GM12878 (cell line): ENCODE results near the gene ABHD14A. TPM values are rescaled to one million over a fixed set of nuclear protein-coding genes. Genes with fewer than 3 reads are reported as not detected.

Source experiments
- ASH2L ChIP-seq: fragments of 300-600, 200-600 bp; sonication (generic); IDR thresholded peaks from 2 replicates; pipeline ENCODE4 v1.6.1; 2017; ENCODE audit warnings: low read depth, mild to moderate bottlenecking, borderline replicate concordance
- CEBPB ChIP-seq, 2 experiments: fragments of 150-350 bp in 1 of 2; IDR thresholded peaks; 2 replicates each; pipeline ENCODE4 v1.6.1; 2012 to 2014; ENCODE audit warnings: low read depth in 2 of 2, low read length in 2 of 2, borderline replicate concordance in 1 of 2, inconsistent platforms in 1 of 2
- CHD4 ChIP-seq: fragments of 200-600 bp; sonication (generic); IDR thresholded peaks from 2 replicates; pipeline ENCODE4 v1.6.1; 2016; ENCODE audit warnings: mild to moderate bottlenecking
- ETV6 ChIP-seq, 2 experiments: fragments of 450-650 bp in 1 of 2; IDR thresholded peaks in 1 of 2; conservative IDR thresholded peaks in 1 of 2; 2 replicates each; pipeline ENCODE4 v1.6.1; 2014; ENCODE audit warnings: antibody characterized with exemption in 1 of 2, borderline replicate concordance in 1 of 2, low read depth in 1 of 2, mild to moderate bottlenecking in 1 of 2, moderate library complexity in 1 of 2
- FOS ChIP-seq: IDR thresholded peaks from 3 replicates; pipeline ENCODE4 v1.6.1; 2011; ENCODE audit warnings: borderline replicate concordance; ENCODE audit not compliant: insufficient read length; ENCODE audit errors: extremely low read depth
- HDAC2 ChIP-seq: fragments of 200-600 bp; sonication (generic); IDR thresholded peaks from 2 replicates; pipeline ENCODE4 v1.6.1; 2017
- IRF4 ChIP-seq: IDR thresholded peaks from 2 replicates; pipeline ENCODE4 v1.6.1; 2011; ENCODE audit warnings: low read depth, low read length
- JUNB ChIP-seq: IDR thresholded peaks from 2 replicates; pipeline ENCODE4 v1.6.1; 2016; ENCODE audit warnings: antibody characterized with exemption, mild to moderate bottlenecking
- PAX5 ChIP-seq: IDR thresholded peaks from 2 replicates; pipeline ENCODE4 v1.6.1; 2011; ENCODE audit warnings: low read depth, low read length, borderline replicate concordance
- RFX5 ChIP-seq: IDR thresholded peaks from 2 replicates; pipeline ENCODE4 v1.6.1; 2011; ENCODE audit warnings: low read depth, low read length, improper control_type of control experiment
- SIX5 ChIP-seq: IDR thresholded peaks from 2 replicates; pipeline ENCODE4 v1.6.1; 2011; ENCODE audit warnings: mild to moderate bottlenecking, low read depth, low read length, moderate library complexity; ENCODE audit not compliant: severe bottlenecking
- YY1 ChIP-seq: IDR thresholded peaks from 2 replicates; pipeline ENCODE4 v1.6.1; 2011; ENCODE audit warnings: low read depth, mild to moderate bottlenecking, low read length
- ZBED1 ChIP-seq: IDR thresholded peaks from 2 replicates; pipeline ENCODE4 v1.6.1; 2016; ENCODE audit warnings: borderline replicate concordance
- polyA plus RNA-seq, 11 experiments: library from polyadenylated mRNA; depleted of rRNA in 4 of 11; unstranded in 6 of 11; stranded (reverse) in 5 of 11; fragments of >200 nt; fragmentation: Nextera tagmentation in 4 of 11; fragmentation: Illumina TruSeq in 1 of 11; extraction: Ambion mirVana in 4 of 11; extraction: Trizol in 1 of 11; gene quantifications; 1 replicate in 1 of 11; 2 replicates in 10 of 11; pipeline versions ENCODE4 v1.2.1 to v1.2.3, GENCODE V29; 2011 to 2016; ENCODE audit warnings: inconsistent platforms in 2 of 11, missing spikeins in 2 of 11, low read depth in 1 of 11
- total RNA-seq, 4 experiments: library from RNA; depleted of rRNA in 3 of 4; stranded (reverse); fragments of >200 nt in 3 of 4; fragmentation: Illumina TruSeq in 1 of 4; extraction: Trizol in 1 of 4; gene quantifications; 2 replicates each; pipeline versions ENCODE4 v1.2.1 to v1.2.3, GENCODE V29; 2013 to 2021
- TF ChIP-seq, protein P1 (sequence below): fragments of 450-650 bp; IDR thresholded peaks from 2 replicates; pipeline ENCODE4 v1.6.1; 2017; ENCODE audit warnings: low read depth, mild to moderate bottlenecking, moderate library complexity
- TF ChIP-seq, protein P2 (sequence below): fragments of 150-350 bp; IDR thresholded peaks from 2 replicates; pipeline ENCODE4 v1.6.1; 2016; ENCODE audit warnings: low read depth, low read length
- TF ChIP-seq, protein P3 (sequence below): fragments of 450-650 bp; IDR thresholded peaks from 2 replicates; pipeline ENCODE4 v1.6.1; 2016; ENCODE audit warnings: mild to moderate bottlenecking, moderate library complexity, borderline replicate concordance
- TF ChIP-seq, protein P4 (sequence below): IDR thresholded peaks from 2 replicates; pipeline ENCODE4 v1.6.1; 2011; ENCODE audit warnings: mild to moderate bottlenecking, low read depth, low read length, moderate library complexity; ENCODE audit not compliant: insufficient replicate concordance

Gene ABHD14A
- total and polyA plus RNA-seq, 10 of the 15 experiments (the other 5 are each of a cell fraction or from before 2014, with no cell fraction given), result 1.2 to 27.0 (median 7.9) TPM

DNA sequence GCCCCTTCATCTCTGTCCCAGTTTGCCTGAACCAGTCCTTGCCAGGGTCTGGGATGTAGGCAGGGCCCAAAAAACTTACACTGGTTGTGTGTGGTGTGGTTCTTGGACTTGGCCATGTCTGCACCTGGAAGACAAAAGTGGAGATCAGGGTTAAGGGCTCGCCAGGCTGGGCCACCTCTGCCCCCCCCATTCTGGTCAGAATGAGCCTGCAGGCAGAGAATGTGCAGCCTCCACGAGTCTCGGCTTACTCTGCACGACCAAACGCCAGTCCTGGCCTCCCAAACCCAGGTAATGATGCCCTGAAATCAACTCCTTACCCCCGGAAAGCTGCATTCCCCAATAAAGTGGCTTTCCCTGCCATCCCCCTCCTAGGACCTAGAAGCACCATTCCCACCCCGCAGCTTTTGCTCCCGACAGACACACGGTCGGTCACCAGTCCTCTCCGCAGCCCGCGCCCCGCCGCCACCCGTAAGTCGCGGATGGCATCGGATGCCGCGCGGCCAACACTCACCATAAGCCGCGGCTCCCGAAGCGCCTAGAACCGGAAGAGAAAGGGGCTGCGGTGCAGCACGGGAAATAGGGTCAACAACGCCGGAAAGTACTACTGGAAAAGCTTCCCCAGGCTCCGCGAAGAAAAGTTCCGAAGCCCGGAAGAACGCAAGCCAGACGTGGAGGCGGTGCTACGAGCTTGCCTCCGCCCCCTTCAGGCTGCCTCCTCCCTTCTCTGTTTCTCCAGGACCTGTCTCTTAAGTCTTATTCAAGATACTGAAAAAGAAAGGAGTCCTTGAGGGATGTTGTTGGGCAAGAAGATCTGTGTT lies 20.7 kb downstream of the ABHD14A start, which contains the start of gene RPL29 (continued):
- TF ChIP-seq, protein P1, sequence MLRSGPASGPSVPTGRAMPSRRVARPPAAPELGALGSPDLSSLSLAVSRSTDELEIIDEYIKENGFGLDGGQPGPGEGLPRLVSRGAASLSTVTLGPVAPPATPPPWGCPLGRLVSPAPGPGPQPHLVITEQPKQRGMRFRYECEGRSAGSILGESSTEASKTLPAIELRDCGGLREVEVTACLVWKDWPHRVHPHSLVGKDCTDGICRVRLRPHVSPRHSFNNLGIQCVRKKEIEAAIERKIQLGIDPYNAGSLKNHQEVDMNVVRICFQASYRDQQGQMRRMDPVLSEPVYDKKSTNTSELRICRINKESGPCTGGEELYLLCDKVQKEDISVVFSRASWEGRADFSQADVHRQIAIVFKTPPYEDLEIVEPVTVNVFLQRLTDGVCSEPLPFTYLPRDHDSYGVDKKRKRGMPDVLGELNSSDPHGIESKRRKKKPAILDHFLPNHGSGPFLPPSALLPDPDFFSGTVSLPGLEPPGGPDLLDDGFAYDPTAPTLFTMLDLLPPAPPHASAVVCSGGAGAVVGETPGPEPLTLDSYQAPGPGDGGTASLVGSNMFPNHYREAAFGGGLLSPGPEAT, result peak; percentile 91
- TF ChIP-seq ASH2L, result peak; percentile 91; the same call in 1 of the 2 replicates
- TF ChIP-seq YY1, result peak; percentile 88
- peak; percentile 80 for TF ChIP-seq SIX5
- no peak for TF ChIP-seq RFX5
- peak in 1 of 2 experiments; percentile 5; a peak in 1 of 4 replicates for TF ChIP-seq CEBPB (IDR thresholded peaks at IDR 0.05; ENCODE audit: borderline replicate concordance in 1 of 2, low read depth in 2 of 2, low read length in 2 of 2)
- no peak for TF ChIP-seq CHD4
- TF ChIP-seq, protein P2, sequence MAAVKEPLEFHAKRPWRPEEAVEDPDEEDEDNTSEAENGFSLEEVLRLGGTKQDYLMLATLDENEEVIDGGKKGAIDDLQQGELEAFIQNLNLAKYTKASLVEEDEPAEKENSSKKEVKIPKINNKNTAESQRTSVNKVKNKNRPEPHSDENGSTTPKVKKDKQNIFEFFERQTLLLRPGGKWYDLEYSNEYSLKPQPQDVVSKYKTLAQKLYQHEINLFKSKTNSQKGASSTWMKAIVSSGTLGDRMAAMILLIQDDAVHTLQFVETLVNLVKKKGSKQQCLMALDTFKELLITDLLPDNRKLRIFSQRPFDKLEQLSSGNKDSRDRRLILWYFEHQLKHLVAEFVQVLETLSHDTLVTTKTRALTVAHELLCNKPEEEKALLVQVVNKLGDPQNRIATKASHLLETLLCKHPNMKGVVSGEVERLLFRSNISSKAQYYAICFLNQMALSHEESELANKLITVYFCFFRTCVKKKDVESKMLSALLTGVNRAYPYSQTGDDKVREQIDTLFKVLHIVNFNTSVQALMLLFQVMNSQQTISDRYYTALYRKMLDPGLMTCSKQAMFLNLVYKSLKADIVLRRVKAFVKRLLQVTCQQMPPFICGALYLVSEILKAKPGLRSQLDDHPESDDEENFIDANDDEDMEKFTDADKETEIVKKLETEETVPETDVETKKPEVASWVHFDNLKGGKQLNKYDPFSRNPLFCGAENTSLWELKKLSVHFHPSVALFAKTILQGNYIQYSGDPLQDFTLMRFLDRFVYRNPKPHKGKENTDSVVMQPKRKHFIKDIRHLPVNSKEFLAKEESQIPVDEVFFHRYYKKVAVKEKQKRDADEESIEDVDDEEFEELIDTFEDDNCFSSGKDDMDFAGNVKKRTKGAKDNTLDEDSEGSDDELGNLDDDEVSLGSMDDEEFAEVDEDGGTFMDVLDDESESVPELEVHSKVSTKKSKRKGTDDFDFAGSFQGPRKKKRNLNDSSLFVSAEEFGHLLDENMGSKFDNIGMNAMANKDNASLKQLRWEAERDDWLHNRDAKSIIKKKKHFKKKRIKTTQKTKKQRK, result no peak
- TF ChIP-seq, protein P3, sequence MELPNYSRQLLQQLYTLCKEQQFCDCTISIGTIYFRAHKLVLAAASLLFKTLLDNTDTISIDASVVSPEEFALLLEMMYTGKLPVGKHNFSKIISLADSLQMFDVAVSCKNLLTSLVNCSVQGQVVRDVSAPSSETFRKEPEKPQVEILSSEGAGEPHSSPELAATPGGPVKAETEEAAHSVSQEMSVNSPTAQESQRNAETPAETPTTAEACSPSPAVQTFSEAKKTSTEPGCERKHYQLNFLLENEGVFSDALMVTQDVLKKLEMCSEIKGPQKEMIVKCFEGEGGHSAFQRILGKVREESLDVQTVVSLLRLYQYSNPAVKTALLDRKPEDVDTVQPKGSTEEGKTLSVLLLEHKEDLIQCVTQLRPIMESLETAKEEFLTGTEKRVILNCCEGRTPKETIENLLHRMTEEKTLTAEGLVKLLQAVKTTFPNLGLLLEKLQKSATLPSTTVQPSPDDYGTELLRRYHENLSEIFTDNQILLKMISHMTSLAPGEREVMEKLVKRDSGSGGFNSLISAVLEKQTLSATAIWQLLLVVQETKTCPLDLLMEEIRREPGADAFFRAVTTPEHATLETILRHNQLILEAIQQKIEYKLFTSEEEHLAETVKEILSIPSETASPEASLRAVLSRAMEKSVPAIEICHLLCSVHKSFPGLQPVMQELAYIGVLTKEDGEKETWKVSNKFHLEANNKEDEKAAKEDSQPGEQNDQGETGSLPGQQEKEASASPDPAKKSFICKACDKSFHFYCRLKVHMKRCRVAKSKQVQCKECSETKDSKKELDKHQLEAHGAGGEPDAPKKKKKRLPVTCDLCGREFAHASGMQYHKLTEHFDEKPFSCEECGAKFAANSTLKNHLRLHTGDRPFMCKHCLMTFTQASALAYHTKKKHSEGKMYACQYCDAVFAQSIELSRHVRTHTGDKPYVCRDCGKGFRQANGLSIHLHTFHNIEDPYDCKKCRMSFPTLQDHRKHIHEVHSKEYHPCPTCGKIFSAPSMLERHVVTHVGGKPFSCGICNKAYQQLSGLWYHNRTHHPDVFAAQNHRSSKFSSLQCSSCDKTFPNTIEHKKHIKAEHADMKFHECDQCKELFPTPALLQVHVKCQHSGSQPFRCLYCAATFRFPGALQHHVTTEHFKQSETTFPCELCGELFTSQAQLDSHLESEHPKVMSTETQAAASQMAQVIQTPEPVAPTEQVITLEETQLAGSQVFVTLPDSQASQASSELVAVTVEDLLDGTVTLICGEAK, result peak; percentile 99
- peak in 1 of 2 experiments; percentile 61; a peak in 1 of 4 replicates for TF ChIP-seq ETV6 (conservative IDR thresholded peaks at IDR 0.05 in 1 of 2, IDR thresholded peaks at IDR 0.05 in 1 of 2; ENCODE audit: borderline replicate concordance in 1 of 2, low read depth in 1 of 2)
- TF ChIP-seq IRF4, result 0 out of 2 replicates have a peak, but pooled peaks have one; percentile 17
- peak; percentile 79 for TF ChIP-seq ZBED1
- no peak for TF ChIP-seq HDAC2
- TF ChIP-seq, protein P4, sequence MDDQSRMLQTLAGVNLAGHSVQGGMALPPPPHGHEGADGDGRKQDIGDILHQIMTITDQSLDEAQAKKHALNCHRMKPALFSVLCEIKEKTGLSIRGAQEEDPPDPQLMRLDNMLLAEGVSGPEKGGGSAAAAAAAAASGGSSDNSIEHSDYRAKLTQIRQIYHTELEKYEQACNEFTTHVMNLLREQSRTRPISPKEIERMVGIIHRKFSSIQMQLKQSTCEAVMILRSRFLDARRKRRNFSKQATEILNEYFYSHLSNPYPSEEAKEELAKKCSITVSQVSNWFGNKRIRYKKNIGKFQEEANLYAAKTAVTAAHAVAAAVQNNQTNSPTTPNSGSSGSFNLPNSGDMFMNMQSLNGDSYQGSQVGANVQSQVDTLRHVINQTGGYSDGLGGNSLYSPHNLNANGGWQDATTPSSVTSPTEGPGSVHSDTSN, result no peak
- TF ChIP-seq JUNB, result peak; percentile 18; the same call in 1 of the 2 replicates
- TF ChIP-seq FOS, result no peak
- TF ChIP-seq PAX5, result peak; percentile 32; the same call in 1 of the 2 replicates
